ENCODE measurements around the gene LMNTD1.
A peak's percentile ranks its signal among the peaks of the same experiment; 100 is the strongest.

The LMNTD1 gene

DNA sequence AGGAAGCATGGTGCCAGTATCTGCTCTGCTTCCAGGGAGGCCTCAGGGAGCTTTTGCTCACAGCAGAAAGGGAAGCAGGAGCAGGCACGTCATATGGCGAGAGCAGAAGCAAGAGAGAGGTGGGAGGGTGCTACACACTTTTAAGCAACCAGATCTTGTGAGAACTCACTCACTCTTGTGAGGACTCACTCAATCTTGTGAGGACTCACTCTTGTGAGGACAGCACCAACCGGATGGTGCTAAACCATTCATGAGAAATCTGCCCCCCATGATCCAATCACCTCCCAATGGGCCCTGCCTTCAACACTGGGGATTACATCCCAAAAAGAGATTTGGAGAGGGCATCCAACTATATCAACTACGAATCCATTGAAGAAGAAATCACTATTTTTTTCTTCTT is 34.3 kb upstream of the LMNTD1 start:
- TF ChIP-seq, protein P1, sequence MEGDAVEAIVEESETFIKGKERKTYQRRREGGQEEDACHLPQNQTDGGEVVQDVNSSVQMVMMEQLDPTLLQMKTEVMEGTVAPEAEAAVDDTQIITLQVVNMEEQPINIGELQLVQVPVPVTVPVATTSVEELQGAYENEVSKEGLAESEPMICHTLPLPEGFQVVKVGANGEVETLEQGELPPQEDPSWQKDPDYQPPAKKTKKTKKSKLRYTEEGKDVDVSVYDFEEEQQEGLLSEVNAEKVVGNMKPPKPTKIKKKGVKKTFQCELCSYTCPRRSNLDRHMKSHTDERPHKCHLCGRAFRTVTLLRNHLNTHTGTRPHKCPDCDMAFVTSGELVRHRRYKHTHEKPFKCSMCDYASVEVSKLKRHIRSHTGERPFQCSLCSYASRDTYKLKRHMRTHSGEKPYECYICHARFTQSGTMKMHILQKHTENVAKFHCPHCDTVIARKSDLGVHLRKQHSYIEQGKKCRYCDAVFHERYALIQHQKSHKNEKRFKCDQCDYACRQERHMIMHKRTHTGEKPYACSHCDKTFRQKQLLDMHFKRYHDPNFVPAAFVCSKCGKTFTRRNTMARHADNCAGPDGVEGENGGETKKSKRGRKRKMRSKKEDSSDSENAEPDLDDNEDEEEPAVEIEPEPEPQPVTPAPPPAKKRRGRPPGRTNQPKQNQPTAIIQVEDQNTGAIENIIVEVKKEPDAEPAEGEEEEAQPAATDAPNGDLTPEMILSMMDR (IDR thresholded peaks at IDR 0.05; ENCODE audit: control insufficient read depth, extremely low read depth, insufficient read depth): no peak
- H3K4me3 ChIP-seq (ENCODE audit: low read depth, low read length): no peak overlapping the region
- no peak for DNase-seq (ENCODE audit: low read depth)

DNA sequence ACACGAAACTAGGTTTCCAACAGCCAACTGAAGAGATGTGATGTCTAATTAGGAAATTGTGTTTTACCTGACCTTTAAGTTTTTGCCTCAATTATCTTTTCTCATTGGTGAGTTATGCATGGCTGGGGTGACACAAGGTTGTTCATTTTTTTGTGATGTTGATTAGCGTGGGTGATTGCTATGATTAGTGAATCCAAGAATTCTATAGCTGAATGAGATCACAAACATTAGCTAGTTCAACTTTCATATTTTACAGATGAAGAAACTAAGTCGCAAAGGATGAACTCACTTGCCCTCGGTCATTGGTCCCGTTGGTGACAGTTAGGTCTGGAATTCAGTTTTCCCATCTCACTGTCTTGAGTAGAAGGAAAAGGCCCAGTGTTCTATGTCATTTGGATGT is 32.6 kb upstream of the LMNTD1 start:
- TF ChIP-seq, protein P1 (IDR thresholded peaks at IDR 0.05; ENCODE audit: control insufficient read depth, extremely low read depth, insufficient read depth): no peak
- no peak for DNase-seq (ENCODE audit: low read depth)
- H3K4me3 ChIP-seq (ENCODE audit: low read depth, low read length): no peak overlapping the region

DNA sequence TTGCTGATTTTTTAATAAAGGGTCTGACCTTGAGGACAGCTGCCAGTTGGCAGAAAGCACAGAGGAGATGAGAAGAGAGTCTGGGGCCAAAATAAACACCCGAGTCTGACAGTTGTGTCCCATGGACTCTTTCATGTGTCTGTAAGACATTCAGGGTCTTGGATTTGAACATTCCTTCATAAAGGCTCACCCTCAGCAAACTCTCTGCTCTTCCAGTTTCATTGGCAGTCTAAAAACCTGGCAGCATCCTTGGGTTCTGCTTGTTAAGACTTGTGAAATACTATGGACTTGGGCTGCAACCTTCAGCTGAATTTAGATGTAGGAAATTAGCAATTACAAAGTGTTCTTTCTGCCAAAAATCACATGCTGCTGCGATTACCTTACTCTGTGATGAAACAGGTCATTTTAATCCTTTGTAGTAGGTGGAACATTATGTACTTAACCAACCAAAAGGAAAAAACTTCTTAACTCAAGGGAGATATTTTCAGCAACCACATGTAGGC is 32.0 kb upstream of the LMNTD1 start:
- DNase-seq (ENCODE audit: low read depth): no peak
- TF ChIP-seq, protein P1 (IDR thresholded peaks at IDR 0.05; ENCODE audit: control insufficient read depth, extremely low read depth, insufficient read depth): no peak
- no peak overlapping the region for H3K4me3 ChIP-seq (ENCODE audit: low read depth, low read length)

DNA sequence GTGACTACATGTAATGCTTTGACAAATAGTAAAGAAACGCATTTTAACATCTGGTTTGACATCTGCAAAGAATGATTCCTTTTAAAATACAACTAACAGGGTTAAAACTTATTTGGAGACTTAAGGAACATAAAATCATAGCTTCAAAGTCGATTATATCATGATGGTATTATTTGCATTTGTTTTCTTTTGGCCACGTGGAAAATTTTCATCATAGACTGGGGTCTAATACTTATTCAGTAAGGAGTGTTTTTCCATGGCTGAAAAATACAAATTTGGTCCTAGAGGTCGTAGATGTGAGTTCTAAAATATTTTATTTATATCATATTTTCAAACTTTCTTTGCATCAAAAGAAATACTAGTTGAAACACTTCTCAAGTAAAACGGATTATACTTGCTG is 31.5 kb upstream of the LMNTD1 start:
- H3K4me3 ChIP-seq (ENCODE audit: low read depth, low read length): no peak overlapping the region
- TF ChIP-seq, protein P1 (IDR thresholded peaks at IDR 0.05; ENCODE audit: control insufficient read depth, extremely low read depth, insufficient read depth): no peak
- no peak for DNase-seq (ENCODE audit: low read depth)

DNA sequence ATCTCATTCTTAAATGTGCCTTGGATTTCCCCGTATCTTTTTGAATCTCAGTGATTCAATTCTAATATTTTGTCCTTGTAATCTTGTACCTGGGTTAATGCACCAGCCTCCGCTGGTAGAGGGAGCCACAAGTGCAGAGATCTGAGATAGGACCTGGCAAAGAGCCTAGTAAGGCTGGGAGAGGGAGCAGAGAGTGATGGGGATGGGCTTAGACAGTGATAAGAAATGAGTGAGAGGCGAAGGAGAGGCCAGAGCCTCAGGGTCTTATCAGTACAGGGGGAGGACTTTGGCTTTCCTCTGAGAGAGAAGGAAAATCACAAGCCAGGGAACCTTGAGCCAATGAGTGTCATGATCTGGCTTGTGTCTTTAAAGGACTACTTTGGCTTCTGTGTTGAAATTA is 30.5 kb upstream of the LMNTD1 start:
- TF ChIP-seq, protein P1 (IDR thresholded peaks at IDR 0.05; ENCODE audit: control insufficient read depth, extremely low read depth, insufficient read depth): peak; percentile 68
- no peak for DNase-seq (ENCODE audit: low read depth)

DNA sequence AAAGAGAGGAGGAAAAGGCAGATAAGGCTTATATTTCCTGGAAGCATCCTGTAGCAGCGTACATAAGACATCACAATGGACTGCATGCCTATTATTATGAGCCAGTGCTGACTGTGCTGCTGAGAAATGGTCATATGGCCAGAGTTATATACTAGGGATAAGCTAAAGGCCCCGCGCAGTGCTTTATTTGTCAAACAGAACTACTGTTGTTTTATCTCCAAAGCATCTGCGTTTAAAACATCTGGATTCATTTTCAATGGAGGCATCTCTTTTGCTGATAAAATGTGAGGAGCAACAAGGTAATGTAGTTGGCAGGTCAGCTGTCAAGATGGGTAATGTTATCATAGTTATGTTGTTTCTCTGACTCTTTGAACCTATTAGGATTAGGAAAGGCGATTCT is 28.0 kb upstream of the LMNTD1 start:
- DNase-seq (ENCODE audit: low read depth): no peak
- TF ChIP-seq, protein P1 (IDR thresholded peaks at IDR 0.05; ENCODE audit: control insufficient read depth, extremely low read depth, insufficient read depth): no peak
- H3K4me3 ChIP-seq (ENCODE audit: low read depth, low read length): no peak overlapping the region

More for the DNA sequence above, 30.5 kb upstream of the LMNTD1 start:
- no peak overlapping the region for H3K4me3 ChIP-seq (ENCODE audit: low read depth, low read length)

DNA sequence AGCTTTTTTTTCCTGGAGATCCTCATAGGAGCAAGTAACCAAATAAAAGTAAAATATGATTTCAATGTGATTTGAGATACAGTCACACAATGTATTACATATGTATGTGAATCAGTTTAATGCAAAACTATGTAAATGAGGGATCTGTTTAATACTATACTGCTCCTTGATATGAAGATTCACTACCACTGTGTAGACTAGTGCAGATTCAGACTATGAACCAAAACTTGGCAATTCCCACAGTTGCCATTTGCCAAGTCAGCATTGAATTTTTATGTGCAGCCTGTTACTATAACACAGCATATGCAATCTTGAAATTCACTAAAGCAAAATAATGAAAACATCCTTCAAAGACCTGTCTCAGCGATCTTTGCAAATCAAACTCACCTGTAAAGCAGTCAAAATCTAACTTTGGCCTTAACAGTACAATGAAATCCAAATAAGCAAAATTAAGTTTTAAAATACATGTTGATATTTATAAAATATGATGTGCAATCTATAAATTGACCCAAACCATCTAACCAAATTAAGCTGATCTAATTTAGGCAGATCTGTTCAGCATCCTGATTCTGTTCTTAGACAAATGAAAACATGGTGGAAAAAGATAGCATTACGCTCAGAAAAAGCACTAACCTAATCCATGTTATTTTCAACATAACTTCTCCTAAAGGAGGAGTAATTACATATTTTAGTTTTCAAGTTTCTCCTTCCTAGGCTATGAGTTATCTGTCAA is 25.5 kb upstream of the LMNTD1 start:
- no peak overlapping the region for H3K4me3 ChIP-seq (ENCODE audit: low read depth, low read length)
- TF ChIP-seq, protein P1 (IDR thresholded peaks at IDR 0.05; ENCODE audit: control insufficient read depth, extremely low read depth, insufficient read depth): no peak

More for the DNA sequence above, 25.5 kb upstream of the LMNTD1 start:
- no peak for DNase-seq (ENCODE audit: low read depth)
